ENCODE measurements around the gene UNC93B1.

UNC93B1 gene

GRCh38 chr11:68048681-68049508, 45.0 kb upstream of the UNC93B1 start:
- no peak overlapping the region for H3K4me3 ChIP-seq (ENCODE audit: low read length)
- TF ChIP-seq CTCF (IDR thresholded peaks at IDR 0.05; ENCODE audit: insufficient read depth, low read depth, low read length, missing control alignments) = no peak
- no peak for DNase-seq (ENCODE audit: low read depth)

- TF ChIP-seq CTCF (IDR thresholded peaks at IDR 0.05; ENCODE audit: insufficient read depth, low read depth, low read length, missing control alignments) = no peak
- H3K4me3 ChIP-seq (ENCODE audit: low read length) = no peak overlapping the region
- DNase-seq (ENCODE audit: low read depth) = peak; percentile 63
Measured at GRCh38 chr11:68047437-68048290, 43.8 kb upstream of the UNC93B1 start.

- DNase-seq (ENCODE audit: low read depth) = no peak
- TF ChIP-seq CTCF (IDR thresholded peaks at IDR 0.05; ENCODE audit: insufficient read depth, low read depth, low read length, missing control alignments) = no peak
- no peak overlapping the region for H3K4me3 ChIP-seq (ENCODE audit: low read length)
Measured at GRCh38 chr11:68044898-68045351, 41.0 kb upstream of the UNC93B1 start.

- no peak for DNase-seq (ENCODE audit: low read depth)
- H3K4me3 ChIP-seq (ENCODE audit: low read length) = no peak overlapping the region
- no peak for TF ChIP-seq CTCF (IDR thresholded peaks at IDR 0.05; ENCODE audit: insufficient read depth, low read depth, low read length, missing control alignments)
Measured at GRCh38 chr11:68044145-68044813, 40.4 kb upstream of the UNC93B1 start.

GRCh38 chr11:68043349-68044144, 39.6 kb upstream of the UNC93B1 start:
- no peak for DNase-seq (ENCODE audit: low read depth)
- H3K4me3 ChIP-seq (ENCODE audit: low read length) = no peak overlapping the region
- TF ChIP-seq CTCF (IDR thresholded peaks at IDR 0.05; ENCODE audit: insufficient read depth, low read depth, low read length, missing control alignments) = no peak

- TF ChIP-seq CTCF (IDR thresholded peaks at IDR 0.05; ENCODE audit: insufficient read depth, low read depth, low read length, missing control alignments) = no peak
- DNase-seq (ENCODE audit: low read depth) = no peak
- no peak overlapping the region for H3K4me3 ChIP-seq (ENCODE audit: low read length)
Measured at GRCh38 chr11:68043029-68043348, 39.1 kb upstream of the UNC93B1 start.

All from epithelial cell of esophagus (primary cell).